ENCODE results near the gene FSHB.
"Not testable (repeated sequence)": the region's sequence is repeated elsewhere in the genome, so short reads cannot be mapped to it uniquely, and the experiment has no call there.

The FSHB gene

GRCh38 chr11:30230714-30231113, at the start of gene FSHB:
Gene FSHB (plus strand): TSS chr11:30231014. CDS start chr11:30231903, 889 bp downstream.
- no peaks in the 10 kb centered on the region for H3K27me3 ChIP-seq
- no peaks in the 10 kb centered on the region for H3K4me1 ChIP-seq
- H3K4me3 ChIP-seq = no peak within 1 kb of the TSS
- no peak within 1 kb of the TSS for H3K27ac ChIP-seq
- TF ChIP-seq, protein P1, sequence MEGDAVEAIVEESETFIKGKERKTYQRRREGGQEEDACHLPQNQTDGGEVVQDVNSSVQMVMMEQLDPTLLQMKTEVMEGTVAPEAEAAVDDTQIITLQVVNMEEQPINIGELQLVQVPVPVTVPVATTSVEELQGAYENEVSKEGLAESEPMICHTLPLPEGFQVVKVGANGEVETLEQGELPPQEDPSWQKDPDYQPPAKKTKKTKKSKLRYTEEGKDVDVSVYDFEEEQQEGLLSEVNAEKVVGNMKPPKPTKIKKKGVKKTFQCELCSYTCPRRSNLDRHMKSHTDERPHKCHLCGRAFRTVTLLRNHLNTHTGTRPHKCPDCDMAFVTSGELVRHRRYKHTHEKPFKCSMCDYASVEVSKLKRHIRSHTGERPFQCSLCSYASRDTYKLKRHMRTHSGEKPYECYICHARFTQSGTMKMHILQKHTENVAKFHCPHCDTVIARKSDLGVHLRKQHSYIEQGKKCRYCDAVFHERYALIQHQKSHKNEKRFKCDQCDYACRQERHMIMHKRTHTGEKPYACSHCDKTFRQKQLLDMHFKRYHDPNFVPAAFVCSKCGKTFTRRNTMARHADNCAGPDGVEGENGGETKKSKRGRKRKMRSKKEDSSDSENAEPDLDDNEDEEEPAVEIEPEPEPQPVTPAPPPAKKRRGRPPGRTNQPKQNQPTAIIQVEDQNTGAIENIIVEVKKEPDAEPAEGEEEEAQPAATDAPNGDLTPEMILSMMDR (IDR thresholded peaks at IDR 0.05) = no peak
- peaks cover 0 to 5% (median 2%) of the 10 kb centered on the region in 3 donors for H3K9me3 ChIP-seq
- intact Hi-C loops (cut with DNase I; ENCODE audit: low total_unique reads) = no loop called here
- H3K36me3 ChIP-seq = no peaks in the 10 kb centered on the region
- no peak for DNase-seq

DNA sequence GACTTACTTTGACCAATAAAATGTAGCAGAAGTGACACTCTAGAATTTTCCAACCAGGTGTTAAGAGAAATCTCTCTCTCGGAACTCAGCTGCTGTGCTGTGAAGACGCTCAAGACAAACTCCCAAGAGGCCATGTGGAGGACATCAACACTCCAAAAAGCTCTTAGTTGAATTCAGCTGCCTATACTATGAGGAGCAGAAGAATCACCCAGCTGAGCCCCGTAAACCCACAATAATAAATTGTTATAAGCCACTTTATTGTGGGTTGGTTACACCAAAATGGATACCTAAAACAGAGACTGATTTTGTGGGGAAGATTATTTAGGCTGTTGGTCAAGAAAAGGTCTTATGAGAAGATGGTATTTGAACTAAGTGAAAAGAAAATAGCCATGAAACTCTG, 44.1 kb upstream of the FSHB start:
- intact Hi-C loops (cut with DNase I; ENCODE audit: low total_unique reads) = no loop called here
- H3K9me3 ChIP-seq = peaks cover 0 to 5% (median 0%) of the 10 kb centered on the region in 3 donors
- no peaks in the 10 kb centered on the region for H3K4me1 ChIP-seq
- no peaks in the 10 kb centered on the region for H3K36me3 ChIP-seq
- DNase-seq = no peak
- TF ChIP-seq, protein P1 (IDR thresholded peaks at IDR 0.05) = no peak
- no peak overlapping the region for H3K27ac ChIP-seq
- H3K27me3 ChIP-seq = no peaks in the 10 kb centered on the region
- H3K4me3 ChIP-seq = no peak overlapping the region

- TF ChIP-seq, protein P1 (IDR thresholded peaks at IDR 0.05) = no peak
- no peaks in the 10 kb centered on the region for H3K4me1 ChIP-seq
- no peaks in the 10 kb centered on the region for H3K36me3 ChIP-seq
- H3K27ac ChIP-seq = no peak overlapping the region
- intact Hi-C loops (cut with DNase I; ENCODE audit: low total_unique reads) = no loop called here
- DNase-seq = no peak
- H3K4me3 ChIP-seq = no peak overlapping the region
- H3K9me3 ChIP-seq = no peaks in the 10 kb centered on the region
- H3K27me3 ChIP-seq = no peaks in the 10 kb centered on the region
Observed at GRCh38 chr11:30192620-30193019, 38.2 kb upstream of the FSHB start.

GRCh38 chr11:30196400-30197206, 34.2 kb upstream of the FSHB start:
- peak; percentile 37 to 67 for DNase-seq
- H3K9me3 ChIP-seq = no peaks in the 10 kb centered on the region
- intact Hi-C loops (cut with DNase I; ENCODE audit: low total_unique reads) = no loop called here
- H3K27me3 ChIP-seq = no peaks in the 10 kb centered on the region
- no peaks in the 10 kb centered on the region for H3K4me1 ChIP-seq
- no peak overlapping the region for H3K27ac ChIP-seq
- H3K4me3 ChIP-seq = no peak overlapping the region
- TF ChIP-seq, protein P1 (IDR thresholded peaks at IDR 0.05) = peak; percentile 45 to 61
- no peaks in the 10 kb centered on the region for H3K36me3 ChIP-seq

DNA sequence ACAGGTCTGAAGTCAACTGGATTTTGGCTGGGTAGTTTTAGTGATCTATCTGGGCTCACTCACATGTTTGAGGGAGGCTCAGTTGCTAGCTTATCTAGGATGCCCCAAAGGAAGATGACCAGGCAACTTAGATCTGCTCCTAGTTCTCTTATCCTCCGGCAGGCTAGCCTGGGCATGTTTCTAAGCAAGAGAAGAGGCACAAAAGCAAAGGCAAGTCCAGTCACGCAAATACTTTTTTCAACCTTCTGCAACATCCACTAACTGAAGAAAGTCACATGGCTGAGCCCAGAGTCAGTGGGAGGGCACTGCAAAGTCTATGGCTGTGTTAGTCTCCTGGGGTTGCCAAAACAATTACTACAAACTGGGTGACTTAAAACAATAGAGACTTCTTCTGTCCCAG, 32.9 kb upstream of the FSHB start:
- Histone ChIP-seq H3K9me3 (no peaks in the 10 kb centered on the region), H3K4me1 (no peaks in the 10 kb centered on the region), H3K27me3 (no peaks in the 10 kb centered on the region), H3K27ac (no peak overlapping the region), H3K36me3 (no peaks in the 10 kb centered on the region), H3K4me3 (no peak overlapping the region)
- DNase-seq = no peak
- intact Hi-C loops (cut with DNase I; ENCODE audit: low total_unique reads) = no loop called here
- TF ChIP-seq, protein P1 (IDR thresholded peaks at IDR 0.05) = no peak

- DNase-seq; H3K36me3 ChIP-seq; H3K4me1 ChIP-seq; H3K27me3 ChIP-seq; H3K4me3 ChIP-seq; H3K9me3 ChIP-seq; intact Hi-C loops (cut with DNase I; ENCODE audit: low total_unique reads); H3K27ac ChIP-seq: not testable (repeated sequence)
Observed at GRCh38 chr11:30202989-30203388, 27.8 kb upstream of the FSHB start.

Data from tibial artery (tissue), 4 donors.